HepG2 (cell line): ENCODE measurements around the gene POMT1. TPM values are rescaled to one million over a fixed set of nuclear protein-coding genes. Genes with fewer than 3 reads are reported as not detected.

ENCODE experiments used
- BORCS8-MEF2B ChIP-seq: sonication (generic); formaldehyde crosslinking; IDR thresholded peaks from 2 replicates; pipeline ENCODE4 v1.8.0; 2022; ENCODE audit warnings: mild to moderate bottlenecking, missing genetic modification reagents
- CEBPZ ChIP-seq: IDR thresholded peaks from 2 replicates; pipeline ENCODE4 v1.6.1; 2012; ENCODE audit warnings: low read length, improper control_type of control experiment
- CTCF ChIP-seq: sonication (generic); formaldehyde crosslinking; IDR thresholded peaks from 2 replicates; pipeline ENCODE4 v1.5.0; 2020; ENCODE audit warnings: mild to moderate bottlenecking, missing genetic modification reagents, moderate library complexity
- DR1 ChIP-seq: sonication (generic); formaldehyde crosslinking; IDR thresholded peaks from 2 replicates; pipeline ENCODE4 v1.8.0; 2021; ENCODE audit warnings: mild to moderate bottlenecking, missing genetic modification reagents, inconsistent platforms
- HIVEP1 ChIP-seq: sonication (generic); formaldehyde crosslinking; IDR thresholded peaks from 2 replicates; pipeline ENCODE4 v1.4.0; 2020; ENCODE audit warnings: mild to moderate bottlenecking, missing genetic modification reagents
- HMGXB4 ChIP-seq, 2 experiments: sonication (generic) in 1 of 2; formaldehyde crosslinking in 1 of 2; IDR thresholded peaks; 2 replicates each; pipeline versions ENCODE4 v1.4.0 to v1.6.1; 2018 to 2020; ENCODE audit warnings: missing genetic modification reagents in 2 of 2, borderline replicate concordance in 1 of 2, low read depth in 1 of 2, mild to moderate bottlenecking in 1 of 2, missing biosample characterization in 1 of 2
- HNRNPL ChIP-seq: fragments of 200-400 bp; formaldehyde crosslinking; IDR thresholded peaks from 2 replicates; pipeline ENCODE4 v1.6.1; 2017; ENCODE audit warnings: mild to moderate bottlenecking, low read depth, low read length
- NFE2 ChIP-seq: sonication (generic); formaldehyde crosslinking; IDR thresholded peaks from 2 replicates; pipeline ENCODE4 v1.4.0; 2020; ENCODE audit warnings: missing genetic modification reagents
- SNAPC4 ChIP-seq: sonication (generic); formaldehyde crosslinking; IDR thresholded peaks from 2 replicates; pipeline ENCODE4 v1.4.0; 2020; ENCODE audit warnings: mild to moderate bottlenecking, missing genetic modification reagents
- SPEN ChIP-seq: sonication (generic); formaldehyde crosslinking; IDR thresholded peaks from 2 replicates; pipeline ENCODE4 v1.5.1; 2020; ENCODE audit warnings: low read depth, mild to moderate bottlenecking, missing genetic modification reagents
- TCF12 ChIP-seq, 2 experiments: fragments of 450-650 bp in 1 of 2; sonication (generic) in 1 of 2; formaldehyde crosslinking in 1 of 2; IDR thresholded peaks; 2 replicates each; pipeline versions ENCODE4 v1.6.1 to v1.8.0; 2017 to 2022; ENCODE audit warnings: antibody characterized with exemption in 1 of 2, mild to moderate bottlenecking in 1 of 2, missing genetic modification reagents in 1 of 2, moderate library complexity in 1 of 2
- TOPORS ChIP-seq: sonication (generic); formaldehyde crosslinking; IDR thresholded peaks from 2 replicates; pipeline ENCODE4 v1.8.0; 2023; ENCODE audit warnings: mild to moderate bottlenecking, missing genetic modification reagents
- YEATS2 ChIP-seq: sonication (generic); formaldehyde crosslinking; IDR thresholded peaks from 2 replicates; pipeline ENCODE4 v1.4.0; 2020; ENCODE audit warnings: missing genetic modification reagents, borderline replicate concordance
- ZFX ChIP-seq: sonication (generic); formaldehyde crosslinking; IDR thresholded peaks from 2 replicates; pipeline ENCODE4 v1.4.0; 2020; ENCODE audit warnings: mild to moderate bottlenecking, low read depth, missing genetic modification reagents, moderate library complexity
- ZNF34 ChIP-seq: sonication (generic); formaldehyde crosslinking; IDR thresholded peaks from 2 replicates; pipeline ENCODE4 v1.4.0; 2020; ENCODE audit warnings: mild to moderate bottlenecking, missing genetic modification reagents, borderline replicate concordance
- polyA plus RNA-seq, 8 experiments: library from polyadenylated mRNA; depleted of rRNA in 3 of 8; stranded (reverse) in 7 of 8; unstranded in 1 of 8; fragments of >200 nt; fragmentation: Illumina TruSeq in 4 of 8; extraction: Trizol in 4 of 8; gene quantifications; 2 replicates each; pipeline versions ENCODE4 v1.2.1 to v1.2.3, GENCODE V29; 2011 to 2016; ENCODE audit warnings: low read depth in 4 of 8, missing spikeins in 1 of 8, mixed read lengths in 1 of 8; ENCODE audit not compliant: insufficient read depth in 1 of 8
- total RNA-seq, 5 experiments: library from RNA; depleted of rRNA; stranded (reverse); fragments of >200 nt; fragmentation: Illumina TruSeq; extraction: Trizol; gene quantifications; 2 replicates each; pipeline ENCODE4 v1.2.3, GENCODE V29; 2016; ENCODE audit warnings: low read depth in 1 of 5

Gene POMT1
- total and polyA plus RNA-seq, 2 of the 13 experiments (the other 11 are each of a cell fraction or from before 2014, with no cell fraction given): 21.6 to 22.7 TPM

- TF ChIP-seq CTCF (CRISPR knock-in tag) (peak; percentile 30; the same call in 1 of the 2 replicates), HMGXB4 (CRISPR knock-in tag; IDR thresholded peaks at IDR 0.05; ENCODE audit: borderline replicate concordance in 1 of 2, low read depth in 1 of 2) (peak in 1 of 2 experiments; percentile 67; a peak in 1 of 4 replicates), CEBPZ (no peak), YEATS2 (CRISPR knock-in tag) (peak; percentile 44; the same call in 1 of the 2 replicates), ZFX (peak; percentile 75), SPEN (CRISPR knock-in tag) (peak; percentile 67), TOPORS (CRISPR knock-in tag) (no peak), ZNF34 (CRISPR knock-in tag) (no peak; the same call in 1 of the 2 replicates), BORCS8-MEF2B (CRISPR knock-in tag) (no peak), DR1 (no peak), NFE2 (CRISPR knock-in tag) (no peak), HIVEP1 (0 out of 2 replicates have a peak, but pooled peaks have one; percentile 14), HNRNPL (peak; percentile 95), SNAPC4 (no peak), TCF12 (IDR thresholded peaks at IDR 0.05) (no peak), TCF12 (CRISPR knock-in tag; IDR thresholded peaks at IDR 0.05) (no peak)
Measured at GRCh38 chr9:131529597-131530545, 27.2 kb downstream of the POMT1 start (continued).
